Cardiac muscle cell (in vitro differentiated cells and primary cell): Measurements from ENCODE around the gene TTC13. TPM values are rescaled to one million over a fixed set of nuclear protein-coding genes. Genes with fewer than 3 reads are reported as not detected.

Source experiments
- DNase-seq, 2 donors: peaks; one replicate each; pipeline versions ENCODE4 v3.0.0 to v3.0.0-alpha.2; 2010 to 2017; ENCODE audit warnings: low read depth in 1 of 2, low spot score in 1 of 2
- H3K27ac ChIP-seq: fragments of 200-600 bp; sonication (generic); 2 replicates; pipeline ENCODE4 v1.5.1; 2016
- H3K27me3 ChIP-seq: fragments of 200-600 bp; sonication (generic); 2 replicates; pipeline ENCODE4 v1.6.0; 2016; ENCODE audit warnings: control low read depth
- H3K36me3 ChIP-seq: fragments of 200-600 bp; sonication (generic); 2 replicates; pipeline ENCODE4 v1.5.1; 2016; ENCODE audit warnings: control low read depth
- H3K4me1 ChIP-seq: fragments of 200-600 bp; sonication (generic); 2 replicates; pipeline ENCODE4 v1.8.1; 2017; ENCODE audit warnings: low read depth, mild to moderate bottlenecking, mixed run types
- H3K4me3 ChIP-seq: fragments of 200-600 bp; sonication (generic); 2 replicates; pipeline ENCODE4 v1.5.1; 2016; ENCODE audit warnings: mild to moderate bottlenecking
- H3K9me3 ChIP-seq: fragments of 200-600 bp; sonication (generic); 2 replicates; pipeline ENCODE4 v1.5.1; 2017; ENCODE audit warnings: low read depth, mild to moderate bottlenecking, control low read depth
- CTCF ChIP-seq: IDR thresholded peaks from 2 replicates; pipeline ENCODE4 v1.5.1; 2012; ENCODE audit warnings: low read depth, mild to moderate bottlenecking, low read length
- polyA plus RNA-seq: library from polyadenylated mRNA; unstranded; fragments of >200 nt; fragmentation: Nextera tagmentation; extraction: Ambion mirVana; gene quantifications from 2 replicates; pipeline ENCODE4 v1.2.1, GENCODE V29; 2016
- total RNA-seq: library from RNA; depleted of rRNA; stranded (reverse); fragments of >200 nt; gene quantifications from 2 replicates; pipeline ENCODE4 v1.2.3, GENCODE V29; 2016

TTC13 gene
- total and polyA plus RNA-seq, 2 experiments from 2014 or later = 7.1 to 9.1 TPM

DNA sequence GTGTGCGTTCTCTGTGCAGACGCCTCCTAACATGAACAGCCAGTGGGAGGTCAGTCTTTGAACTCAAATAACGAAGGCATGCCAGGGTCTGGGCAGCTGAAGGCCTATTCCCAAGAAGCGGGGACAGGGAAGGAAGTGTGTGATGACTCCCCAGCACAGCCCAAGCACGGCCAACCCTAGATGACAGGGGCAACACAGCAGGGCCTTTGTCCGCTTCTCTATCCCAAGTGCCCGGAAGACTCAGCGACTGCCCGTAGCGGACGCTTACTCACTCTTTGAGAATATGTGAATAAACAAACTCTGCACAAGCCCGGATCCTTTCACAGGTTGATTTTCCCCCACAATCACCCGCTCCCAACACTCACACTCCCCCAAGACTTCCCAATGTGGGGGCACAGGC, 121.6 kb downstream of the TTC13 start:
- Histone ChIP-seq H3K9me3 (no peaks in the 10 kb centered on the region), H3K4me3 (no peak overlapping the region), H3K27ac (no peak overlapping the region), H3K36me3 (peaks cover 3% of the 10 kb centered on the region), H3K4me1 (peaks cover 6% of the 10 kb centered on the region), H3K27me3 (no peaks in the 10 kb centered on the region)
- DNase-seq = no peak
- no peak for TF ChIP-seq CTCF

Other genes starting within 250 kb of the TTC13 start
- gene CAPN9, start 231.5 kb downstream of the TTC13 start, total RNA-seq = 0.12 and 0.18 TPM in 2 replicates
- 0.87 and 1.2 TPM in 2 replicates for gene CAPN9, start 231.5 kb downstream of the TTC13 start, polyA plus RNA-seq
- 67.6 and 68.8 TPM in 2 replicates for gene C1orf198, start 110.3 kb downstream of the TTC13 start, total RNA-seq
- 54.7 and 59.0 TPM in 2 replicates for gene C1orf198, start 110.3 kb downstream of the TTC13 start, polyA plus RNA-seq
- 18.4 and 21.1 TPM in 2 replicates for gene ARV1, start 233 bp upstream of the TTC13 start, total RNA-seq
- gene ARV1, start 233 bp upstream of the TTC13 start, polyA plus RNA-seq = 34.9 and 40.3 TPM in 2 replicates
- 13.0 and 24.2 TPM in 2 replicates for gene FAM89A, start 61.4 kb upstream of the TTC13 start, total RNA-seq
- gene FAM89A, start 61.4 kb upstream of the TTC13 start, polyA plus RNA-seq = 24.1 and 24.7 TPM in 2 replicates
- gene TRIM67, start 183.2 kb upstream of the TTC13 start, total RNA-seq = 0.06 TPM in 1 of 2 replicates, not detected in the other
- not detected in 2 replicates for gene TRIM67, start 183.2 kb upstream of the TTC13 start, polyA plus RNA-seq